ENCODE results near the gene CD300LF.

CD300LF gene

GRCh38 chr17:74687886-74688285 lies 24.8 kb downstream of the CD300LF start:
- TF ChIP-seq CTCF (IDR thresholded peaks at IDR 0.05; ENCODE audit: low read depth, low read length): no peak
- DNase-seq (ENCODE audit: extremely low read depth, low read depth): no peak

- TF ChIP-seq CTCF (IDR thresholded peaks at IDR 0.05; ENCODE audit: low read depth, low read length): no peak
- DNase-seq (ENCODE audit: extremely low read depth, low read depth): no peak
Observed at GRCh38 chr17:74686761-74687160, 26.0 kb downstream of the CD300LF start.

DNA sequence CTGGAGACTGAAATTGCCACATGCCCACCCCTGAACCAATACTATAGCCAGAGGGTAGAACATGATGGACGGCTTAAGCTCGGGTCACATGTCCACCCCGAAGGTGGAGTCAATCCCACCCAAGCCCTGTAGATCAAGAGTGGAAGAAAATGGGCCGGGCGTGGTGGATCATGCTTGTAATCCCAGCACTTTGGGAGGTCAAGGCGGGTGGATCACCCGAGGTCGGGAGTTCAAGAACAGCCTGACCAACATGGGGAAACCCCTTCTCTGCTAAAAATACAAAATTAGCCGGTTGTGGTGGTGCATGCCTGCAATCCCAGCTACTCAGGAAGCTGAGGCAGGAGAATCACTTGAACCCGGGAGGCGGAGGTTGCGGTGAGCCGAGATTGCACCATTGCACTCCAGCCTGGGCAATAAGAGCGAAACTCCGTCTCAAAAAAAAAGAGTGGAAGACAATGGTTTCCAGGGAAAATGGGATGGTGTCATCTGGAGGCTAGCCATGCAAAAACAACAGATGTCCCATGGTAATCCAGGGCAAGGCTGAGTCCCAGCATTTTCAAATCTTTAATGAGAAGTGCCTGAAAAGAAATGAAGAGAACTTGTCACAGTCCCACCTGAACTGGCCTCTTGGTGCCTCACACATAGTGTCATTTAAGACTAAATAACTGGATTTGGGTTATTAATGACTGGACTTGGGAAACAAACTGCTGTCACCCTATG lies 30.1 kb downstream of the CD300LF start:
- TF ChIP-seq CTCF (IDR thresholded peaks at IDR 0.05; ENCODE audit: low read depth, low read length): no peak
- no peak for DNase-seq (ENCODE audit: extremely low read depth, low read depth)

DNA sequence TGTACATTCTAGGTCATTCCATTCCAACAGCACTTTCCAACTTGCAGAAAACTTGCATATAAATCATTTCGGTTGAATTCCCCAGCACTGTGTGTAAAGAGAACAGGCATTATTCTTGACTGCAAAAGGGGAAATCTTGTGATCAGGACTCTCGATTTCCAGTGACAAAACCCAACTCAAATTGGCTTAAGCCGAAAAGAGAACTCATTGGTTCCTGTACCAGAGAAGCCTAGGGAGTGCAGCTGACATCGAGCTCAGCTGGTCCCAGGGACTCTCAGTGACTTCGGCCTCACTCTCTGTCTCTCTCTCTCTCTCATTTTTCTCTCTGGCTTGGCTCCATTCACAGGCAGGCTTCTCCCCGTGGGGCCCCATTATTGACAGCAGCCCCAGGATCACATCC lies 30.7 kb downstream of the CD300LF start:
- TF ChIP-seq CTCF (IDR thresholded peaks at IDR 0.05; ENCODE audit: low read depth, low read length): no peak
- no peak for DNase-seq (ENCODE audit: extremely low read depth, low read depth)

DNA sequence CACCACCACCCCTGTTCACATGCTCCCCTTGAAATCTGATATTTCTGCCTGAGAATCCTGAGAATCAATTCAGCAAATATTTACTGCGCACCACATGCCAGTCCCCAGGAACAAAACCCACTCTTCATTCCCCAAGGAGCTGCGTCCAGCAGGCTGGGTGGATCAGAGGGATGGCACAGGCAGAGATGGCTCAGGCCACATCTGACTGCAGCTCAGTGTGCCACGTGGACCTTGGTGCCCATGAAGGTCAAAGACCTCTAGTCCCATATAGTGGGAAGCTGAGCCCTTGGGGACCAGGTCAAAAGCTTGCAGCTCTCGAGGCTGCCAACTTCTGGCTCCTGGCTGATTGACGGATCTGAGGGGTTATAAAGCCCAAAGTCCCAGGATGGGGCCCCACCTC lies 31.8 kb downstream of the CD300LF start:
- no peak for TF ChIP-seq CTCF (IDR thresholded peaks at IDR 0.05; ENCODE audit: low read depth, low read length)
- DNase-seq (ENCODE audit: extremely low read depth, low read depth): no peak

DNA sequence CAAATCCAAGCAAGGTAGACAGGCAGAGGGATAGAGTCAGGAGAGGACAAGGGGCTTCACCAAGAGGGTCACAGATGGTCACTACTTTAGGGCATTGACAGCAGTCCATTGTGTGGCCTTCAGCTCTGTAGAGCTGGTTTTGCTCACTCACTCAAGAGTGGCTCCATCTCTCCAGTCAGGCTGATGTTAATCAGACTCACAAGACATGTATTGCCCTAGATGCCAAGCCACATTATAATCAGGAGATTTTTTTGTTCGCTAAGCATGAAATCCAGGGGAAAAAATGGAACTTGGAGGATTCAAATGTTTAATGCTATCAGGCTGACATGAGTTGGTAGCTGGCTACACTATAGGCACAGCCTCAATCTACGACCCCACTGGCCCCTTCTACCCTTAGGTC lies 32.5 kb downstream of the CD300LF start:
- TF ChIP-seq CTCF (IDR thresholded peaks at IDR 0.05; ENCODE audit: low read depth, low read length): no peak
- DNase-seq (ENCODE audit: extremely low read depth, low read depth): no peak

DNA sequence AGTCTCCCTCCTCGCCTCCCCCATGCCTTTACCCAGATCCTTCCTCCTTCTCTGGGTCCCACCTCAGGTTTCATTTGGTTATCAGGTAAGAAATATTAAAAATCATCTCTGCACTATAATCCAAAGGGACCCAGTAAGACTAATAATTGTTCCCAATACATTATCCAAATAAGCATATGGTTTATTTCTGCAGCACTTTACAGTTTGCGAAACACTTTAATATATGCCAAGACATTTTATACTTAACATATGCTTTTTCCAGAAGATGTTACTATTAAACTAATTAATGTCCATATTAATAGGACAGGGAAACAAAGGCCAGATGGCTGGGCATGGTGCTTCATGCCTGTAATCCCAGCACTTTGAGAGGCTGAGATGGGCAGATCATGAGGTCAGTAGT lies 33.3 kb downstream of the CD300LF start:
- no peak for TF ChIP-seq CTCF (IDR thresholded peaks at IDR 0.05; ENCODE audit: low read depth, low read length)
- no peak for DNase-seq (ENCODE audit: extremely low read depth, low read depth)
